NCI-H128 (cell line): ENCODE results near the gene DCT.

ENCODE experiments used
- DNase-seq: peaks from one replicate; lab custom pipeline; 2025; ENCODE audit not compliant: unreplicated experiment; lab: John Stamatoyannopoulos, UW

The DCT gene

GRCh38 chr13:94400874-94401273 lies 78.6 kb downstream of the DCT start:
- no peak for DNase-seq

DNA sequence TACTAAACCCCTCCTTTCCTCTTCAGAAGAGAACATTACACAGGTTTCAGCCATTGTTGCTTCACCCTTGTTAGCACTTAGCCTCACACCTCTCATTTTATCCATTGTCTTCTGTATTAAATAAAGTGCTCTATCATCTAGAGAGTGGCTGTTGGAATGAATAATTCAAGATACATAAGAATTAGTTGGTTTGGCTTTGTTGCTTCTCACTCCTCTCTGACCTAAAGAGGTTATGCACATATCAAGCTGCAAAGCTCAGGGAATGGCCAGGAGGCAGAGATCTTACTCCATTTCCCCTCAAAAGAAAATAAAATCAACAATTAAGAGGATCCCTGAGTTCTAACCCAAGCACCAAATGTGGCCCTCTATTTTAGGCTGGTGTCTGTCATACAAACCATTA lies 79.7 kb downstream of the DCT start:
- no peak for DNase-seq

DNA sequence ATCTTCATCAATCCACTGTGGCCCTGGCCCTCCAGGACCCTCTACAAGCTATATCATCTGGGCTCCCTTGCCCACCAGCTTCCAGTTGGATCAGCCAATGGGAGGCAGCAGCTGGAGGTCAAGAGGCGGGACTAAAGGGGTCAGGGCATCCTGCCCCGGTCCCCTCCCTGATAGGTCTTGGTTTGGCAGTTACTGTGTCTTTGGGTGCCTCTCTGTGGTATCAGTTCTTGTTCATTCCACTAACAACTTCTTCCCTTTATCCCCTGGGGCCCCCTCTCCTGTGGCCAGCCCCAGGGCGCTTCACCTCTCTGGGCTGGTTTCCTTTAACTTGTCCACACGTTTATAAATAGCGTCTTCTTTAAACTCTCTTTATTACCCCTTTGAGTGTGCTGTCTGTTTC lies 83.6 kb downstream of the DCT start:
- no peak for DNase-seq

DNA sequence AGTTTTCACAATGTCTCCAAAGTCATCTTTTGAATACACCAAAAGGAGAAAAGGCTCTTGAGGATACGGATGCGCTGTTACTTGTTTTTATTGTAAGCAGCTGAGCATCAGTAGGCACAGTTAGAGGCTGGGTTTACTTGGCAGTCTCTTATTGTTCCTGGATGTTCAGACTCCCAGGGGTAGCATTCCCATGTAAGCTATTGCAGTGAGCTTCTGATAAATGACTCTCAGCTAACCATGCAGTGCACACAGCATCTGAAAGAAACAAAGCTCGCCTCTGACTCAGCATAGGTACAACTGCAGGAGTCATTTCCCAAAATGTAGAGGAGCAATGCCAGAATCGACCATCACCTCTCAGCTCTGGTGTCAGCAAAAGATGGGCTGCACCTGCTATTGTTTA lies 84.8 kb downstream of the DCT start:
- no peak for DNase-seq

- no peak for DNase-seq
These were observed 88.6 kb downstream of the DCT start for GRCh38 chr13:94390881-94391280.

GRCh38 chr13:94389604-94390351 lies 89.7 kb downstream of the DCT start:
- no peak for DNase-seq

- no peak for DNase-seq
These were observed 92.4 kb downstream of the DCT start for GRCh38 chr13:94387047-94387446.
